A549 (cell line): ENCODE data around the gene IRF9. TPM values are rescaled to one million over a fixed set of nuclear protein-coding genes. Genes with fewer than 3 reads are reported as not detected.

Experiments used
- ATAC-seq, 2 experiments: fragments of 200-7000 bp in 1 of 2; fragments of >200 bp in 1 of 2; cut with Nextera tagmentation in 1 of 2; cut with Tn5 transposase in 1 of 2; 3 replicates each; pipeline versions ENCODE4 v1.8.0 to v1.9.1; 2018 to 2020; ENCODE audit warnings: mild to moderate bottlenecking in 1 of 2, moderate library complexity in 1 of 2
- CTCF ChIA-PET: fragments of 300-600 bp; sonication (Branson Sonifier 250); formaldehyde crosslinking; extraction: SDS; loops from one replicate; lab custom pipeline; 2021; ENCODE audit warnings: antibody characterized with exemption, inconsistent platforms; lab: Yijun Ruan, JAX
- POLR2A ChIA-PET: fragments of 350-600 bp; formaldehyde crosslinking; extraction: SDS; loops from one replicate; lab custom pipeline; 2021; ENCODE audit warnings: antibody characterized with exemption, inconsistent platforms; lab: Yijun Ruan, JAX
- DNase-seq, 2 experiments: peaks; one replicate each; pipeline versions ENCODE4 v3.0.0 to v3.0.0-alpha.2; 2011 to 2016; ENCODE audit warnings: low read depth in 1 of 2, low spot score in 1 of 2
- FAIRE-seq: peaks from 2 replicates; lab custom pipeline; 2011; peaks lifted over from hg19 to GRCh38; lab: Jason Lieb, UNC
- H3K27ac ChIP-seq, 2 experiments: fragments of >200 bp; sonication (Bioruptor Twin); formaldehyde crosslinking; 3 replicates each; pipeline ENCODE4 v1.5.1; 2016 to 2017
- H3K4me1 ChIP-seq: fragments of >200 bp; sonication (Bioruptor Twin); formaldehyde crosslinking; 3 replicates; pipeline ENCODE4 v1.6.1; 2016
- H3K4me2 ChIP-seq: fragments of >200 bp; sonication (Bioruptor Twin); formaldehyde crosslinking; 3 replicates; pipeline ENCODE4 v1.6.1; 2016
- H3K4me3 ChIP-seq: fragments of >200 bp; sonication (Bioruptor Twin); formaldehyde crosslinking; 3 replicates; pipeline ENCODE4 v1.5.1; 2016
- H3K9me3 ChIP-seq: fragments of >200 bp; sonication (Bioruptor Twin); formaldehyde crosslinking; 3 replicates; pipeline ENCODE4 v1.6.1; 2016
- BCL3 ChIP-seq: fragments of >200 bp; sonication (Bioruptor Twin); formaldehyde crosslinking; IDR thresholded peaks from 3 replicates; pipeline ENCODE4 v1.6.1; 2016
- CHD2 ChIP-seq: fragments of 150-350 bp; IDR thresholded peaks from 2 replicates; pipeline ENCODE4 v1.6.1; 2014; ENCODE audit warnings: low read length; ENCODE audit not compliant: partially characterized antibody
- ESRRA ChIP-seq: fragments of 150-350 bp; IDR thresholded peaks from 2 replicates; pipeline ENCODE4 v1.6.1; 2014; ENCODE audit warnings: mild to moderate bottlenecking, low read length, borderline replicate concordance
- FOXS1 ChIP-seq: fragments of 250-450 bp; sonication (Bioruptor Pico); IDR thresholded peaks from 2 replicates; pipeline ENCODE4 v1.5.0; 2020; ENCODE audit warnings: mild to moderate bottlenecking, moderate library complexity
- HEYL ChIP-seq: fragments of 250-450 bp; sonication (Bioruptor Pico); IDR thresholded peaks from 2 replicates; pipeline ENCODE4 v1.8.0; 2021; ENCODE audit warnings: mild to moderate bottlenecking, moderate library complexity
- HOXB5 ChIP-seq: fragments of 250-450 bp; sonication (Bioruptor Pico); IDR thresholded peaks from 2 replicates; pipeline ENCODE4 v1.5.0; 2020; ENCODE audit warnings: mild to moderate bottlenecking, moderate library complexity
- JUN ChIP-seq, 2 experiments: fragments of >200 bp; sonication (Bioruptor Twin); formaldehyde crosslinking; IDR thresholded peaks; 2 replicates in 1 of 2; 3 replicates in 1 of 2; pipeline ENCODE4 v1.6.1; 2016 to 2017
- JUNB ChIP-seq: fragments of >200 bp; sonication (Bioruptor Twin); formaldehyde crosslinking; IDR thresholded peaks from 2 replicates; pipeline ENCODE4 v1.6.1; 2016
- KDM5A ChIP-seq: fragments of 200-600 bp; sonication (generic); IDR thresholded peaks from 2 replicates; pipeline ENCODE4 v1.6.1; 2016; ENCODE audit warnings: antibody characterized with exemption, mild to moderate bottlenecking
- MAZ ChIP-seq: fragments of 150-350 bp; IDR thresholded peaks from 2 replicates; pipeline ENCODE4 v1.6.1; 2014; ENCODE audit warnings: antibody characterized with exemption, low read depth, low read length, borderline replicate concordance
- PHF8 ChIP-seq: fragments of 200-600 bp; sonication (generic); IDR thresholded peaks from 2 replicates; pipeline ENCODE4 v1.6.1; 2016; ENCODE audit warnings: low read depth, mild to moderate bottlenecking, antibody characterized with exemption, moderate library complexity, borderline replicate concordance
- POLR2A ChIP-seq: IDR thresholded peaks from 2 replicates; pipeline ENCODE4 v1.6.1; 2012; ENCODE audit warnings: mild to moderate bottlenecking, low read length
- RARB ChIP-seq: fragments of 250-450 bp; sonication (Bioruptor Pico); IDR thresholded peaks from 2 replicates; pipeline ENCODE4 v1.8.0; 2021; ENCODE audit warnings: mild to moderate bottlenecking, moderate library complexity
- RCOR1 ChIP-seq: fragments of 150-350 bp; IDR thresholded peaks from 2 replicates; pipeline ENCODE4 v1.6.1; 2014; ENCODE audit warnings: antibody characterized with exemption, low read length, low read depth
- SREBF2 ChIP-seq: fragments of 450-650 bp; IDR thresholded peaks from 2 replicates; pipeline ENCODE4 v1.6.1; 2014; ENCODE audit warnings: mild to moderate bottlenecking, moderate library complexity
- TP53 ChIP-seq: fragments of 250-450 bp; sonication (Bioruptor Pico); IDR thresholded peaks from 2 replicates; pipeline ENCODE4 v1.5.0; 2021; ENCODE audit warnings: mild to moderate bottlenecking, moderate library complexity
- ZFP36 ChIP-seq: fragments of 450-650 bp; IDR thresholded peaks from 2 replicates; pipeline ENCODE4 v1.6.1; 2014; ENCODE audit warnings: borderline replicate concordance; ENCODE audit not compliant: partially characterized antibody
- ZSCAN20 ChIP-seq: fragments of 250-450 bp; sonication (Bioruptor Pico); IDR thresholded peaks from 2 replicates; pipeline ENCODE4 v1.8.0; 2022; ENCODE audit warnings: mild to moderate bottlenecking, moderate library complexity
- WGBS: methylation state at CpG from one replicate; pipeline ENCODE4 v1.1.6; 2017; ENCODE audit errors: missing lambda C conversion rate; 5-methylcytosine and 5-hydroxymethylcytosine counted together
- polyA plus RNA-seq, 4 experiments: library from polyadenylated mRNA; depleted of rRNA in 3 of 4; stranded (reverse); fragments of >200 nt; fragmentation: RNase III in 1 of 4; extraction: RNeasy Plus Mini Kit Qiagen cat#74134 plus additional on column Dnase treatment in 1 of 4; gene quantifications; 2 replicates in 3 of 4; 3 replicates in 1 of 4; pipeline ENCODE4 v1.2.3, GENCODE V29; 2011 to 2017
- TF ChIP-seq, protein P1 (sequence below): IDR thresholded peaks from 2 replicates; pipeline ENCODE4 v1.6.1; 2012
- TF ChIP-seq, protein P2 (sequence below): IDR thresholded peaks from 2 replicates; pipeline ENCODE4 v1.6.1; 2012
- TF ChIP-seq, protein P3 (sequence below): fragments of >200 bp; sonication (Bioruptor Twin); formaldehyde crosslinking; IDR thresholded peaks from 2 replicates; pipeline ENCODE4 v1.6.1; 2016

Gene IRF9
- polyA plus RNA-seq, 2 of the 4 experiments (the other 2 are of a cell fraction) = 19.0 to 23.1 TPM

- no peak for TF ChIP-seq ZSCAN20 (CRISPR knock-in tag)
- TF ChIP-seq KDM5A = no peak
- no peak for TF ChIP-seq PHF8
- no peak for TF ChIP-seq HEYL
- TF ChIP-seq BCL3 = no peak
- no peak for TF ChIP-seq RCOR1
- no peak for TF ChIP-seq FOXS1 (CRISPR knock-in tag)
- ChIA-PET POLR2A (no interaction called here), CTCF (interaction anchor here (0.6 to 12.6 kb wide), 7 partner anchors 8 to 824 kb away, joined by 3 to 168 read pairs (median 5); partner anchors contain the start of genes DCAF11, IRF9, NRL and PABPN1)
- Histone ChIP-seq H3K4me2 (peak overlapping the region; percentile 85), H3K27ac (peak overlapping the region; percentile 91 to 98; a peak in 4 of 6 replicates), H3K9me3 (no peaks in the 10 kb centered on the region), H3K4me1 (peaks cover 18% of the 10 kb centered on the region), H3K4me3 (peak overlapping the region; percentile 89; the same call in 2 of the 3 replicates)
- WGBS = 91% methylated on average over 2 of the region's 2 CpGs
- ATAC-seq (no peak), DNase-seq (no peak), FAIRE-seq (no peak)
These were observed 15.8 kb upstream of the IRF9 start for GRCh38 chr14:24145219-24145618.

DNA sequence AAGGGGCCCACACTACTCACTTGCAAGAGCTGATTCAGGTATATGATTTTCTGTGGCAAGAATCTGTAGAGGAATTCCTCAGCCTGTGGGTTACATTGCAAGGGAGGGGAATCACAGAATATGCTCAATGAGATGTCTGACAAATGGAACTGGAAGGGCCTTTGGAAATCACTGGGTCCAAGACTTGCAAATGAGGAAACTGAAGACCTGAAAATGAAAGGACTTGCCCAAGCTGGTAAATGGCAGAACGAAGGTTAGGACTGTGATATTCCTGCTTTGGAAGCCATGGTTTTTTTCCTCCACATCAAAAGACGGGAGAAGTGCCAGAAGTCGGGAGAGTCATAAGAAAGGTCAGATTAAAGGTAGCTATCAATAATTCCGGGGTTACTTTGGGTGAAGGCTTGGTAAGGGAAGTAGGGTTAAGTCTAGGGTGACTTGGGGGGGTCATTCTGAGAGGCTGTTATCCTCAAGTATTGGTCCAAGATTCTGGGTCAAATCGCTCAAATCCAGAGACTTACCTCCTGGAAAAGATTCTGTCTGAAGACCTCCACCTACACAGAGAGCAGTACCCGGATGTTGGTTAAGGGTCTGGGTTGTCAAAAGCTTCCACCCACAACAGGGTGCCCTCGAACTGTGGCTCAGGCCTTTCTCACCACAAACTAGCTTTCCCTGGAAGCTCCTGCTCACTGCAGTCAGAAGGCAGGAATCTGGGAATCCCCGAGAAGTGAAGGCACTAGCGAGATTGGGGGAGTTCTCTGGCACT, 15.2 kb upstream of the IRF9 start:
- POLR2A ChIA-PET = interaction anchor here (0.6 to 2.5 kb wide), 8 partner anchors 10 to 887 kb away, joined by 3 to 18 read pairs (median 4); partner anchors contain the start of genes CARMIL3, DCAF11, IRF9 and MDP1

DNA sequence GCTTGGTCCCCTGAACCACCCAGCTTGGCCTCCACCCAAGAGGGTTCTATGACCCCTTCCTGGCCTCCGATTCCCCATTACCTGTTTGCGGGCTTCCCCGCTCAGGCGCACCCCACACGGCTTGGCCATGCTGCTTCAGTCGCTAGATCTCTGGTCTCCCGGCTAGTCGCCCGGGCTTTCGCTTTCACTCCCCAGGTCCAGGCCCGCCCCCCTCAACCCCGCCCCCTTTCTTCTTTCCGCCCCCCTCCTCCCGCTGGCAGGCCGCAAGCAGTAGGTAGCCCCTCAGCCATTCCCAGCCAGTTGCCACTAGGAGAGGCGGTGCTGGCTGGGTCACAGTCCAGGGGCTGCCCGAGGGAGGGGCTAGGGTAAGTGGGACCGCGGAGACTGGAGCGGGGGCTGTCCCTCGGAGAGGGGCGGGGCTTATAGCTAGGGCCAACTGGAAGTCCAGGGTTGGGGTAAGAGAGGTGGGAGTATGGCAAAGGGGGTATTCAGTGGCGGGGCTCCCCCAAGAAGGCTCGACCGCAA, 14.6 kb upstream of the IRF9 start, which contains the start of gene PSME2:
Gene PSME2, minus strand, starts transcription at position 158 of the 525 bp plus-strand sequence. Its CDS starts 29 bp downstream, at position 129.
- H3K4me2 ChIP-seq = peak within 1 kb of the TSS; percentile 85
- DNase-seq (peak; percentile 97 to 98), FAIRE-seq (no peak), ATAC-seq (peak; percentile 77 to 87)
- 2% methylated on average over 13 of the region's 25 CpGs for WGBS
- peaks cover 18% of the 10 kb centered on the region for H3K4me1 ChIP-seq
- ChIA-PET POLR2A (interaction anchor here (0.5 to 2.5 kb wide), 12 partner anchors 8 to 96 kb away, joined by 3 to 18 read pairs (median 4); partner anchors contain the start of genes CARMIL3, CHMP4A, DCAF11 and IRF9), CTCF (interaction anchor here (0.8 to 12.6 kb wide), 9 partner anchors 9 to 69 kb away, joined by 3 to 168 read pairs (median 3); partner anchors contain the start of genes IRF9, MDP1 and PSME1)
- no peaks in the 10 kb centered on the region for H3K9me3 ChIP-seq
- TF ChIP-seq SREBF2 (no peak), HOXB5 (CRISPR knock-in tag) (no peak), POLR2A (peak; percentile 71), JUNB (no peak), RARB (no peak), JUN (IDR thresholded peaks at IDR 0.05) (peak; percentile 30; a peak in 2 of 5 replicates), MAZ (0 out of 2 replicates have a peak, but pooled peaks have one; percentile 43), ZFP36 (no peak), CHD2 (no peak)
- TF ChIP-seq, protein P1, sequence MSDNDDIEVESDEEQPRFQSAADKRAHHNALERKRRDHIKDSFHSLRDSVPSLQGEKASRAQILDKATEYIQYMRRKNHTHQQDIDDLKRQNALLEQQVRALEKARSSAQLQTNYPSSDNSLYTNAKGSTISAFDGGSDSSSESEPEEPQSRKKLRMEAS = peak; percentile 27; the same call in 1 of the 2 replicates
- TF ChIP-seq, protein P2, sequence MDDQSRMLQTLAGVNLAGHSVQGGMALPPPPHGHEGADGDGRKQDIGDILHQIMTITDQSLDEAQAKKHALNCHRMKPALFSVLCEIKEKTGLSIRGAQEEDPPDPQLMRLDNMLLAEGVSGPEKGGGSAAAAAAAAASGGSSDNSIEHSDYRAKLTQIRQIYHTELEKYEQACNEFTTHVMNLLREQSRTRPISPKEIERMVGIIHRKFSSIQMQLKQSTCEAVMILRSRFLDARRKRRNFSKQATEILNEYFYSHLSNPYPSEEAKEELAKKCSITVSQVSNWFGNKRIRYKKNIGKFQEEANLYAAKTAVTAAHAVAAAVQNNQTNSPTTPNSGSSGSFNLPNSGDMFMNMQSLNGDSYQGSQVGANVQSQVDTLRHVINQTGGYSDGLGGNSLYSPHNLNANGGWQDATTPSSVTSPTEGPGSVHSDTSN = no peak
- H3K4me3 ChIP-seq = peak within 1 kb of the TSS; percentile 89
- H3K27ac ChIP-seq = peak within 1 kb of the TSS; percentile 91 to 98

More for the DNA sequence above, 15.2 kb upstream of the IRF9 start:
- peak overlapping the region; percentile 85 for H3K4me2 ChIP-seq
- CTCF ChIA-PET = interaction anchor here (0.6 to 12.6 kb wide), 10 partner anchors 9 to 825 kb away, joined by 3 to 168 read pairs (median 3); partner anchors contain the start of genes IRF9 and PABPN1
- H3K4me1 ChIP-seq = peaks cover 18% of the 10 kb centered on the region
- 5% methylated on average over 9 of the region's 9 CpGs for WGBS
- ATAC-seq (peak; percentile 0 to 1; a peak in 2 of 6 replicates), DNase-seq (peak in 1 of 2 experiments; percentile 51), FAIRE-seq (no peak)
- H3K27ac ChIP-seq = peak overlapping the region; percentile 91 to 98
- peak overlapping the region; percentile 89 for H3K4me3 ChIP-seq
- TF ChIP-seq TP53 (CRISPR knock-in tag) (no peak), ZFP36 (no peak), ESRRA (no peak), JUNB (no peak)
- TF ChIP-seq, protein P3, sequence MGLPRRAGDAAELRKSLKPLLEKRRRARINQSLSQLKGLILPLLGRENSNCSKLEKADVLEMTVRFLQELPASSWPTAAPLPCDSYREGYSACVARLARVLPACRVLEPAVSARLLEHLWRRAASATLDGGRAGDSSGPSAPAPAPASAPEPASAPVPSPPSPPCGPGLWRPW = no peak
- no peaks in the 10 kb centered on the region for H3K9me3 ChIP-seq
